ENCODE data around the gene SIRT6. TPM values are rescaled to one million over a fixed set of nuclear protein-coding genes. Genes with fewer than 3 reads are reported as not detected.

SIRT6 gene
- polyA plus RNA-seq, 3 donors = 0.57 to 50.3 (median 1.2) TPM

GRCh38 chr19:4200940-4201542, 18.7 kb upstream of the SIRT6 start:
- TF ChIP-seq, protein P1, sequence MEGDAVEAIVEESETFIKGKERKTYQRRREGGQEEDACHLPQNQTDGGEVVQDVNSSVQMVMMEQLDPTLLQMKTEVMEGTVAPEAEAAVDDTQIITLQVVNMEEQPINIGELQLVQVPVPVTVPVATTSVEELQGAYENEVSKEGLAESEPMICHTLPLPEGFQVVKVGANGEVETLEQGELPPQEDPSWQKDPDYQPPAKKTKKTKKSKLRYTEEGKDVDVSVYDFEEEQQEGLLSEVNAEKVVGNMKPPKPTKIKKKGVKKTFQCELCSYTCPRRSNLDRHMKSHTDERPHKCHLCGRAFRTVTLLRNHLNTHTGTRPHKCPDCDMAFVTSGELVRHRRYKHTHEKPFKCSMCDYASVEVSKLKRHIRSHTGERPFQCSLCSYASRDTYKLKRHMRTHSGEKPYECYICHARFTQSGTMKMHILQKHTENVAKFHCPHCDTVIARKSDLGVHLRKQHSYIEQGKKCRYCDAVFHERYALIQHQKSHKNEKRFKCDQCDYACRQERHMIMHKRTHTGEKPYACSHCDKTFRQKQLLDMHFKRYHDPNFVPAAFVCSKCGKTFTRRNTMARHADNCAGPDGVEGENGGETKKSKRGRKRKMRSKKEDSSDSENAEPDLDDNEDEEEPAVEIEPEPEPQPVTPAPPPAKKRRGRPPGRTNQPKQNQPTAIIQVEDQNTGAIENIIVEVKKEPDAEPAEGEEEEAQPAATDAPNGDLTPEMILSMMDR (IDR thresholded peaks at IDR 0.05) = no peak
- peaks cover 2% of the 10 kb centered on the region for H3K4me1 Mint-ChIP-seq
- Histone ChIP-seq H3K79me2 (ENCODE audit: insufficient read depth, low read length) (no peaks in the 10 kb centered on the region), H3K9me3 (replicated peaks in 1 of 2; ENCODE audit: control insufficient read depth in 1 of 2, insufficient read depth in 1 of 2, low read length in 2 of 2) (peaks cover 0 to 11% of the 10 kb centered on the region in 2 donors), H3K4me3 (replicated peaks in 1 of 3; ENCODE audit: low read depth in 2 of 3, low read length in 3 of 3) (no peak overlapping the region), H3K36me3 (replicated peaks in 1 of 2; ENCODE audit: control insufficient read depth in 1 of 2, insufficient read depth in 2 of 2, low read length in 2 of 2) (no peaks in the 10 kb centered on the region), H2AFZ (ENCODE audit: insufficient read depth, low read depth, low read length, poor library complexity, severe bottlenecking) (no peak overlapping the region), H4K20me1 (ENCODE audit: insufficient read depth, low read length) (no peaks in the 10 kb centered on the region), H3K27me3 (ENCODE audit: control insufficient read depth in 2 of 2, insufficient read depth in 2 of 2, low read length in 2 of 2) (peaks cover 5 to 24% of the 10 kb centered on the region in 2 donors), H3K9ac (ENCODE audit: insufficient read depth, low read length, poor library complexity, severe bottlenecking) (no peak overlapping the region), H3K27ac (ENCODE audit: low read depth in 1 of 2, low read length in 2 of 2) (no peak overlapping the region), H3K4me1 (ENCODE audit: control insufficient read depth in 1 of 2, insufficient read depth in 2 of 2, low read length in 2 of 2) (no peaks in the 10 kb centered on the region), H3K4me2 (replicated peaks; ENCODE audit: extremely low read depth, low read length, poor library complexity, severe bottlenecking) (no peak overlapping the region)
- intact Hi-C loops (cut with micrococcal nuclease) = no loop called here
- no peak overlapping the region for H3K4me3 Mint-ChIP-seq
- 88% methylated on average over 2 of the region's 2 CpGs for WGBS (ENCODE audit: insufficient coverage)
- H3K27ac Mint-ChIP-seq = no peak overlapping the region
- peaks cover 8 to 14% (median 13%) of the 10 kb centered on the region in 7 donors for H3K9me3 Mint-ChIP-seq
- DNase-seq = no peak
- H3K27me3 Mint-ChIP-seq (ENCODE audit: low read depth in 3 of 3) = peaks cover 19 to 33% (median 30%) of the 10 kb centered on the region in 3 donors
- H3K36me3 Mint-ChIP-seq = peaks cover 7 to 8% of the 10 kb centered on the region in 2 donors

DNA sequence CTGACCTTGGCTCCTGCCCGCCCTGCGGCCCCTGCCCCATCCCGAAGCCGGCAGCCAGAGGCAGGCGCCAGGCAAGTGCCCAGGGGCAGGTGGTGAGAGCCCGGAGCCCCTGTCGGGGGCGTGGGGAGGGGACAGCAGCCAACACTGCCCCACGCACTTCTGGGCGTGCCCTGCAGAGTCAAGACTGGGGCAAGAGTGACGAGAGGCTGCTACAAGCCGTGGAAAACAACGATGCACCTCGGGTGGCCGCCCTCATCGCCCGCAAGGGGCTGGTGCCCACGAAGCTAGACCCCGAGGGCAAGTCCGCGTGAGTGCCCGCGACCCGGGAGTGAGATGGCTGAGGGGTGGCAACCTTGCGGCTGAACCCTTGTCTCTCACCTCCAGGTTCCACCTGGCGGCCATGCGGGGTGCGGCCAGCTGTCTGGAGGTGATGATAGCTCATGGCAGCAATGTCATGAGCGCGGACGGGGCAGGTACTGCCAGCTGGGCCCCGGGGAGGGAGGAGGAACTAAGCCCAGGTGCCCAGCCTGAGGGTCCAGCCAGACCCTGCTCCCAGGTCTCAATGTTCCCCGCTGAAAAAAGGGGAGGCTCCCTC, 17.4 kb upstream of the SIRT6 start:
- Histone ChIP-seq H3K27ac (ENCODE audit: low read depth in 1 of 2, low read length in 2 of 2) (no peak overlapping the region), H3K27me3 (ENCODE audit: control insufficient read depth in 2 of 2, insufficient read depth in 2 of 2, low read length in 2 of 2) (peaks cover 5 to 24% of the 10 kb centered on the region in 2 donors), H3K9me3 (replicated peaks in 1 of 2; ENCODE audit: control insufficient read depth in 1 of 2, insufficient read depth in 1 of 2, low read length in 2 of 2) (peaks cover 0 to 11% of the 10 kb centered on the region in 2 donors), H3K36me3 (replicated peaks in 1 of 2; ENCODE audit: control insufficient read depth in 1 of 2, insufficient read depth in 2 of 2, low read length in 2 of 2) (no peaks in the 10 kb centered on the region), H3K9ac (ENCODE audit: insufficient read depth, low read length, poor library complexity, severe bottlenecking) (no peak overlapping the region), H3K79me2 (ENCODE audit: insufficient read depth, low read length) (no peaks in the 10 kb centered on the region), H4K20me1 (ENCODE audit: insufficient read depth, low read length) (no peaks in the 10 kb centered on the region), H2AFZ (ENCODE audit: insufficient read depth, low read depth, low read length, poor library complexity, severe bottlenecking) (no peak overlapping the region), H3K4me1 (ENCODE audit: control insufficient read depth in 1 of 2, insufficient read depth in 2 of 2, low read length in 2 of 2) (no peaks in the 10 kb centered on the region), H3K4me3 (replicated peaks in 1 of 3; ENCODE audit: low read depth in 2 of 3, low read length in 3 of 3) (no peak overlapping the region), H3K4me2 (replicated peaks; ENCODE audit: extremely low read depth, low read length, poor library complexity, severe bottlenecking) (no peak overlapping the region)
- H3K36me3 Mint-ChIP-seq = peaks cover 7 to 8% of the 10 kb centered on the region in 2 donors
- peaks cover 21 to 37% (median 30%) of the 10 kb centered on the region in 3 donors for H3K27me3 Mint-ChIP-seq (ENCODE audit: low read depth in 3 of 3)
- intact Hi-C loops (cut with micrococcal nuclease) = no loop called here
- DNase-seq = no peak
- 76% methylated on average over 31 of the region's 33 CpGs for WGBS (ENCODE audit: insufficient coverage)
- H3K9me3 Mint-ChIP-seq = peaks cover 8 to 14% (median 12%) of the 10 kb centered on the region in 7 donors
- peaks cover 2% of the 10 kb centered on the region for H3K4me1 Mint-ChIP-seq
- TF ChIP-seq, protein P1 (IDR thresholded peaks at IDR 0.05) = no peak
- no peak overlapping the region for H3K4me3 Mint-ChIP-seq
- H3K27ac Mint-ChIP-seq = no peak overlapping the region

Measured in CD14-positive monocyte (primary cell).